HG03575 (cell line): ENCODE data around the gene TRIM14.
A peak's percentile ranks its signal among the peaks of the same experiment; 100 is the strongest.

Source experiments
- ATAC-seq: cut with Tn5 transposase; IDR thresholded peaks from one replicate; pipeline ENCODE4 v1.9.1; 2021; ENCODE audit not compliant: unreplicated experiment, insufficient number of reproducible peaks, low FRiP score; ENCODE audit errors: extremely low read depth

TRIM14 gene

DNA sequence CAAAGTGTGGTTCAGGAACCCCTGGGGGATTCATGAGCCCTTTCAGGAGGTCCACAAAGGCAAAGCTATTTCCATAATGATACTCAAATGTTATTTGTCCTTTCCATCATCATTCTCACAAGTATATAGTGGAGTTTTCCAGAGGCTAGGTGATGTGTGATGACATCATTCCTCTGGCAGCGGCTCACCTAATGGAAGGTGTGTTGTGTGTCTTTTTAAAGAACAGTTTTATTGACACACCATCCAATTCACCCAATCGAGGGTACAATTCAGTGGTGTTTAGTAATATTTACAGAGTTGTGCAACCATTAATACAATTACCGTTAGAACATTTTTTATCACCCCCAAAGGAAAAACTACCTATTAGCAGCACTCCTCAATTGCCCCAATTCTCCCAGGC is 52.8 kb downstream of the TRIM14 start:
- ATAC-seq, result no peak

DNA sequence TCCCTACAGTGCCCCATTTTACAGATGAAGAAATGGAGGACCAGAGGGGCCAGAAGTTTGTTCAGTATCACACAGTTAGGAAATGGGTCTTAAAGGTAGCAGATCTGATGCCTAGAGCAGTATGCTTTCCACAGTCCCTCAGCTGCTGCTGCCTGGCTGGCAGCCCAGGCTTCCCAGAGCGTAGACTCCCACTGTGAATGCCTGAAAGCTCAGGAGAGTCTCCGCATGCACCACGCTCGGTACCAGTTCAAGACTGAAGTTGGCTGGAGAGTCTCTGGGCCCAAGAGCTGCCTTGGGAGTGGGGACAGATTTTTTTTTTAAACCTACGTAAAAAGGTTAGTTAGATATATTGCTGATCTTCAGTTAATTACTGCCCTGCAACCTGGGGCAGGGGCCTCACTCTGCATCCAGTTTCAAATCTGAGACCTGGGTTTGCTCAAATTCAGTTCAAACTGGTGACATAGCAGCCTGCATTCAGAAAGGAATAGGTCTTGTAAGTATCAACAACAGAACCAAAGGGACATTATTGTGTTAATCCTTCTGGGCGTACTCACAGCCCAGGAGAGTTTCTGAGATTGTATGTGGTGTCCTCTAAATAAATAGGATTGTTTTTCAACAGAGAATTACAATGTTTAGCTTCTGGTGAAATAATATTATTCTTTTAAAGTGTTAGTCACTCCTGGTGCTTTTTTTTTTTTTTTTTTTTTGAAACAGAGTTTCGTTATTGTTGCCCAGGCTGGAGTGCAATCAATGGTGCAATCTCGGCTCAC is 54.2 kb downstream of the TRIM14 start:
- no peak for ATAC-seq

DNA sequence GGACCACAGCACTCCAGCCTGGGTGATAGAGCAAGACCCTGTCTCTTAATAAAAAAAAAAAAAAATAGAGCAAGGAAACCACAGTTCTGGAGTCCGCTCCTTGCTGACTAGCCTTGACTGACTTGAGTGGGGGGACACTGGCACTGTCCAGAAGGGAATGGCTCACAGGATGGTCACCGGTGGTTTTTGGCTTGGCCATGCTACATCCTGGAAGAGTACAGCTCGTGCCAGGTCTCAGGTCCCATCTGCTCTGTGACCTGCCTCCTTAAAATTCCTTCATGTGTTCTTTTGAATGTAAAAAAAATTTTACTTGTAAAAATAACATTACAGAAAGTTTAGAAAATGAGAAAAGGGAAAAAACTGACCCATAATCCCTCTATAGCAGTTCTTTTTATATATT is 56.9 kb downstream of the TRIM14 start:
- ATAC-seq, result no peak

DNA sequence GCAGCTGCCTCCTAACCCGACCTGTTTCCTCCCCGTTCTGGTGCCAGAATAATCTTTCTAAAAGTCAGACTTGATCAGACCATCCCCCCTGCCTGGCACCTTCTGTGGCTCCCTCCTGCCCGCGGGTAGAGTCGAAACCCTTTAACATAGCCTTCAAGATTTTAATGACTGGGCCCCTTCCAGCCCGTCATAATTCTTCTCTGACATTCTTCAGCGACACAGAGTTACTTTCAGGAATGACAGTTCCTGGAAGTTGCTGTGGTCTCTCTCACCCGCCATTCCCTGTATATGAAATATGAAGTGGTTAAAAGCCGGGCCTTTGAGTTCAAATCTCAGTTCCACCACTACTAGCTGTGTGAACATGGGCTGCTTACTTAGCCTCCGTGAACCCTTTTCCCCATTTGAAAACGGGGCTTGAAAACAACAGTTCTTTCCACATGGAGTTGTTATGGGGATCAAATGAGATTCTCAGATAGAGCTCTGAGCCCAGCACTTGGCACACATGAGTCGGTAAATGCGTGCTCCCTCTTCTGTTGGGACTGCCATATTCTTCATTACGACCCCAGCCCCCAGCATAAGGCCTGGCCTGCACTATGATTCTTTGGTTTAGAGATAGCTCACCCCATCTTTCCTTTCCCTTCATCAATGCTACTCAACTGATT is 61.8 kb downstream of the TRIM14 start:
- ATAC-seq, result no peak

DNA sequence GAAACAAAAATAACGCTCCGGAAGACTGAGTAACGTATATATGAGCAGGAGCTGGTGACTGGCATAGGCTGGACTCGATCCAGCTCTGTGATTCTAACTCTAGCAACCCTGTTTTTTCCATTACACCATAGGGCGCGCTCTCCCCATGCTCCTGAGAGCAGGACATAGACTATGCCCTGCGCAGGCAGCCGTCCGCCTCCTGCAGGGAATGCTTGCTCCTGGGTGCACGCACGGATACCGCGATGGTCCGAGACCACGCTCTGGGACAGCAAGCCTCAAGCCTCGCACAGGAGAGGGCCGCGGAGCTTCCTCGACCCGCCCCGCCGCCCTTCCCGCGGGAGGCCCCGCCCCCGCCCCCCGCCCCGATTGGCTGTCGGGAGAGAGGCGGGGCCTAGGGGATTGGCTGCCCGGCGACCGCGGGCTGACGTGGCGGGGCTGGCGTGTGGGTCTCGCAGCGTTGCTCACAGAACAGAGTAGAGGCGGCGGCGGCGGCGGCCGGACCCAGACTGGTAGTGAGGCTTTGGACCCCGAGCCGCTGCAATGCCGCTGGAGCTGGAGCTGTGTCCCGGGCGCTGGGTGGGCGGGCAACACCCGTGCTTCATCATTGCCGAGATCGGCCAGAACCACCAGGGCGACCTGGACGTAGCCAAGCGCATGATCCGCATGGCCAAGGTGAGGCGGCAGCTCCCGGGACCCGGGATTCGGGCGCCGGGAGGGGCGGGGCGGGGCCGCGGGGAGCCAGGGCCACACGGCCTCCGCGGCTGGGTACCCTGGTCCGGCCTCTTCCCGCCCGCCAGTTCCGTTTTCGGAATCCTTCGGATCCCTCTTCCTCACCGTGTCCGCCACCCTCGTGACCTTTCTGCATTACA is 62.5 kb downstream of the TRIM14 start, which contains the start of gene NANS:
NANS (plus strand) TSS at position 464 of the 869 bp plus-strand sequence; CDS start at position 541, 77 bp downstream.
- ATAC-seq, result peak; percentile 45

DNA sequence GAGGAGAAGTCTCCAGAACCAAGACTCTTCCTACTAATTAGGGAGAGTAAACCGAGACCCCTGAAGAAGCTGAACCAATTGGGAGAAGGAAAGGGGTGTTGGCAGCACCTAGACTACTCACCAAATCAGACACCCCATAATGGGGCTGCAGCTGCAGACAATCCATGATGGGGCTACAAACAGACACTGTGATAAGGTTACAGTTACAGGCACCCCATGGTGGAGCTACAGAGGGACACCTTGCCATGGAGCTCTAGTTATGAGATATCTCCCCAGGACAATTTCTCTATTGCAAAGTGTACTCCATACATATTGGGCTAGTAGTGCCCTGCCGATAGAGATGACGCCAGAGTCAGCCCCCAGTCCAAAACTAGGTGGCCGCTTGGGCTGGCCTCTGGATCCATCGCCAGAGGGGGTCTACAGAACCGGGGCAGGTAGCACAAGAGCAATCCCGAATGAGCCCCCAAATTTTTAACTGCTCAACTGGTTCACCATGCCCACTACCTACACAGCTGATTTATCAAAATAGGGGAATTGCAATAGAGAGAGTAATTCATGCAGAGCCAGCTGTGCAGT is 64.6 kb downstream of the TRIM14 start:
- no peak for ATAC-seq

DNA sequence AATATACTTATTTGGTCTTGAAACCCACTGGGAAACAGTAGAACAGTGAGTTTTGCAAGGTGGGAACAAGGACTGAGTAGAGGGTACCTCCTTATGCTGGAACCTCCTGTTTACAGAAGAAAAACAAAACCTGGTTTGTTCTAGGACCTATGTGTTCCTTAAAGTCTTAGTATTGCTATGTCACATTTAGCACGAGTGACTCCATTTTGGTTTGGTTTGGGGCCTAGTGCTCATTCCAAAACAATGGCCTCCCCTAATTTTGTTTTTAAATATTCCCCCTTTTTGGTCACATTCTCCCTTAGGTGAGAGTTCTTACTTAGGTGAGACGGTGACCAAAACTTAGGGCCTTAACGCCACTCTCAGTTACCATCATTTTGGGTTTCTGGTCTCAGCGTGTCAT is 68.7 kb downstream of the TRIM14 start:
- no peak for ATAC-seq

DNA sequence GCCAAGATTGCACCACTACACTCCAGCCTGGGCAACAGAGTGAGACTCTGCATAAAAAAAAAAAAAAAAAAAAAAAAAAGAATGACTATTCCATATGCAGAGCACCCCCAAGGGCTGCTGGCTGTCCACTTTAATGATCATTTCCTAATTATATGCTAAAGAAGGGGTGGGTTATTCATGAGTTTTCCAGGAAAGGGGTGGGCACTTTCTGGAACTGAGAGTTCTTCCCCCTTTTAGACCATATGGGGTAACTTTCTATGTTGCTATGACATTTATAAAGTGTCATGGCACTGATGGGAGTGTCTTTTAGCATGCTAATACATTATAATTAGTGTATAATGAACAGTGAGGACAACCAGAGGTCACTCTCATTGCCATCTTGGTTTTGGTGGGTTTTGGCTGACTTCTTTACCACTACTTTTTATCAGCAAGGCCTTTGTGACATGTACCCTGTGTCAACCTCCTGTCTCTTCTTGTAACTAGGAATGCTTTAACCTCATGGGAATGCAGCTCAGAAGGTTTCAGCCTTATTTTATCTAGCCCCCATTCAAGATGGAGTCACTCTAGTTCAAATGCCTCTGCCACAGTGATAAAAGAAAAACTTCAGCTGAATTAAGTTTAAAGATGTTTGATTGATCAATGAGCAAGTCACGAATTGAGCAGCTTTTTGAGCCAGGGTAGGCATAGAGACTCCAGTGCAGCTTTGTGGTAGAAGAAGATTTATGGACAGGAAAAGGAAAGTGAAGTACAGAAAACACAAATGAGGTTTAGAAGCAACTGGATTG is 69.5 kb downstream of the TRIM14 start:
- no peak for ATAC-seq

DNA sequence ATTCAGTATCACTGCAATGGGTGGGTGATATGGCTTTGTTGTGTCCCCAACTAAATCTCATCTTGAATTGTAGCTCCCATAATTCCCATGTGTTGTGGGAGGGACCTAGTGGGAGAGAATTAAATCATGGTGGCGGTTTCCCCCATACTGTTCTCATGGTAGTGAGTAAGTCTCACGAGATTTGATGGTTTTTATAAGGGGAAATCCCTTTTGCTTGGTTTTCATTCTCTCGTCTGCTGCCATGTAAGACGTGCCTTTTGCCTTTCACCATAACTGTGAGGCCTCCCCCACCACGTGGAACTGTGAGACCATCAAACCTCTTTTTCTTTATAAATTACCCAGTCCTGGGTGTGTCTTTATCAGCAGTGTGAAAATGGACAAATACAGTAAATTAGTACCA is 72.0 kb downstream of the TRIM14 start:
- ATAC-seq, result no peak

DNA sequence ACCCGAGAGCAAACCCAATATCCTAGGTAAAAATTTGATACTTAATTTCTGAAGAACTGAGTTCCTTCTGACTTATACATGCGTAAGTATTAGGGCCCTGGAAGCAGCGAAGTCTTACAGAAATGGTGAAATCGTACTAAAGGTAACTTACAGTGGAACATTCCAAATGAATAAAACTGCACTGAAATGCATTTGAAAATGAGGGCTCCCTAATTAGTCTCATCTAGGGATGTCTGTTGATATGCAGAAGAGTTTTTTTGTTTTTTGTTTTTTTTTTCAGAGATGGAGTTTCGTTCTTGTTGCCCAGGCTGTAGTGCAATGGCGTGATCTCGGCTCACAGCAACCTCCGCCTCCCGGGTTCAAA is 72.9 kb downstream of the TRIM14 start:
- ATAC-seq, result no peak

DNA sequence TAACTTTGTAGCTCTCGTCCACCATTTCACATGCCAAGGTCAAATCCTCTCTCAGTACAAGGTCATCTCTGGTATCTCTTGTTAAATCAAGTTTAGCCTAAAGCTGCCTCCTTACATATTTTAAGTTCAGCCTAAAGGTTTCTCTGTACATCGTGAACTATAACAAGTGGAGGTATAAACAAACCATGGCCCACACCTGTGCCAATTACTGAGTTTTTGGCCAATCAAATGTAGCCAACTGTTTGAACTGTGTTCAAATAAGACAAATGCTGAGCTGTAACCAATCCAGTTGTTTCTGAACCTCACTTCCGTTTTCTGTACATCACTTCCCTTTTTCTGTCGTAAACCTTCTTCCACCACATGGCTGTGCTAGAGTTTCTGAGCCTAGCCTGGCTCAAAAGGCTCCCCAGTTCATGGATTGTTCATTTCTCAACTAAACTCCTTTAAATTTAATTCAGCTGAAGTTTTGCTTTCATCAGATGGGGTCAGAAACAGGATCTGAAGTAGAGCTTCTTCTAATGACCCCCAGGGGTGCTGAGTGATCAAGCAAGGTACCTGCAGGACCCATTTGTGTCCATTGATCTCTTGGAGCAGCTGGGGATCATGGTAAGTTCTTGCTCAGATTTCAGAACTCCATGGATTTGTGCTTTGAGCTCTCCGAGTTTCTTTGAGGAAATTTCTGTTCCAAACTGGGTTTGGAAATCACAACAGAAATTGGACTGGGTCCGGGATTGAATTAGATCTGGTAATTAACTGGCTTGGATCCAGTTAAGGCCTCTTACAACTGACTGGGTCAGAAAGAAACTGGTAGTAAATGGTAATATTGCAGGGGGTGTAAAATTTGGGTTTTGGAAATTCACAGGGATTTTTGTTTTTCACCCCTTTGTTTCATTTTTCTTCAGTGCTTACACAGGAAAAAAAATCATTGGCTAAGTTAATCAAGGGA is 73.5 kb downstream of the TRIM14 start:
- ATAC-seq, result no peak

DNA sequence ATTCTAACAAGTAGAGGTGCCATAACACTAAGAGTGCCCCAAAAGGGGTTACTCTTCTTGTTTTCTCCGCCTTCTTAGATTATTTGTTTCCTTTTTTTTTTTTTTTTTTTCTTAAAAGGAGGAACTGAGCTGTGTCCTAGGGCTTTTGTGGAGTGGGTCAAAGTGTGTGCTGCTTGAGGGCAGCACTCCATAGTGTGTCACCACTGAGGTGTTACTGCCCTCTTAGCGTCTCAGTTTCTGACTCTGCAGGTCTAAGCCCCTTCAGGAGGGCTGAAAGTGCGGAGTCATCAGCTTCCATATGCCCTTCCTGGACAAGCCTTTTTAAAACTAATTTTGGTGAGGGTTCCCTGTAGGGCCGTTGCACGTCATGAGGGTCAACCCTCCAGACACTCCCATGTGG is 75.1 kb downstream of the TRIM14 start:
- ATAC-seq, result no peak

DNA sequence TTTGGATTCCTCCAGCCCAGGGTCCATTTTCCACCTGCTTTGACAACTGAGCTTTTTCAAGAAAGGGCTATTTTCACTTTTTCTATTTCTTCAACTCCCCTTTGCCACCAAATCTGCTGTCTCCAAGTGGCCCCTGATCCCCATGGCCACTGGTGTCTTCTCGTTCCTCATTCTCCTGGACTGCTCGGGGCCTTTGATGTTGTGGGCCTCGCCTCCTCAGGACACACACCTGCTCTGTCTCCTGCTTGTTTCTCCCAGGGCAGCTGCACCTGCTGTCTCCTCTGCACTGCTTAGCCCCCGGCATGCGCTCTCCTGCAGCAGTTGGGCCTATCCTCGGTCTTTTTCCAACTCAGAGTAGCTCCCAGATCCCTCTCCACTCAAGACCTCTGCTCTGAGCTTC is 78.8 kb downstream of the TRIM14 start:
- no peak for ATAC-seq

DNA sequence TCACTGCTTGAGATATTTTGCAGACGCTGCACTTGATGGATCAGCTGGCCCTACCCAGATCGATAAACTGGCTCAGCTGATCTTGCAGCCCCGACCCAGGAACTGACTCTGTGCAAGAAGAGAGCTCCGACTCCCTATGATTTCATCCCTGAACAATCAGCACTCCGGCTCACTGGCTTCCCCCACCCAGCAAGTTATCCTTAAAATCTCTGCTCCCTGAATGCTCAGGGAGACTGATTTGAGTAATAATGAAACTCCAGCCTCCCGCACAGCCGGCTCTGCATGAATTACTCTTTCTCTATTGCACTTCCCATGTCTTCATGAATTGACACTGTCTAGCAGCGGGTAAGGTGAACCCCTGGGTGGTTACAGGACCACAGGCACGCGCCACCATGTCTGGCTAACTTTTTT is 79.4 kb downstream of the TRIM14 start:
- ATAC-seq, result no peak

DNA sequence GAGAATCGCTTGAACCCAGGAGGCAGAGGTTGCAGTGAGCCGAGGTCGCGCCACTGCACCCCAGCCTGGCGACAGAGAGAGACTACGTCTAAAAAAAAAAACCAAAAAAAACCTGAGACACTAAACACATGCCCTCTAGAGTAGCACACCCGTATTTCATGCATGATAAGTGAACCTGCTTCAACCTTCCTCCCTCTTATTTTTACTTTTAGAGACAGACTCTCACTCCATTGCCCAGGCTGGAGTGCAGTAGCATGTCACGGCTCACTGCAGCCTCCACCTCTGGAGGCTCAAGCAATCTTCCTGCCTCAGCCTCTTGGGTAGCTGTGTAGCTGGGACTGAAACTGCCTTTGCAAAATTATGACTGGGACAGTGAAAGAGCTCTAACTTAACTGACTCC is 80.1 kb downstream of the TRIM14 start:
- ATAC-seq, result no peak

DNA sequence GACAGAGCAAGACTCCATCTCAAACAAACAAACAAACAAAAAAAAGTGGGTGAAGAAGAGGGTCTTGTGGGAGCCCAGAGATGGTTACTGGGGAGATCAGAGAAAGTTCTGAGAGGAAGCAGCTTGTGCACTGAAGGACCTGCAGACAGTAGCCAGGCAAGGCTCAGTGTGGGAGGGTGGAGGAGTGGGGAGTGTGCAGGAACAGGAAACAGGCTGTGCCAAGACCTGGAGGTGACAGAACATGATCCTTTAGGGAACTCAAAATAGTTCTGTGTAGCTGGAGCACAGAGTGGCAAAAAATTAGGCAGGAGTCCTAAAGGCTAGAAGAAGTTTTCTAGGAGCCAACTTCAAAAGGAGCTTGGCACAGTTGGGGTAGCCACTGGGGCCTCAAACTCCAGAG is 81.7 kb downstream of the TRIM14 start:
- ATAC-seq, result no peak

DNA sequence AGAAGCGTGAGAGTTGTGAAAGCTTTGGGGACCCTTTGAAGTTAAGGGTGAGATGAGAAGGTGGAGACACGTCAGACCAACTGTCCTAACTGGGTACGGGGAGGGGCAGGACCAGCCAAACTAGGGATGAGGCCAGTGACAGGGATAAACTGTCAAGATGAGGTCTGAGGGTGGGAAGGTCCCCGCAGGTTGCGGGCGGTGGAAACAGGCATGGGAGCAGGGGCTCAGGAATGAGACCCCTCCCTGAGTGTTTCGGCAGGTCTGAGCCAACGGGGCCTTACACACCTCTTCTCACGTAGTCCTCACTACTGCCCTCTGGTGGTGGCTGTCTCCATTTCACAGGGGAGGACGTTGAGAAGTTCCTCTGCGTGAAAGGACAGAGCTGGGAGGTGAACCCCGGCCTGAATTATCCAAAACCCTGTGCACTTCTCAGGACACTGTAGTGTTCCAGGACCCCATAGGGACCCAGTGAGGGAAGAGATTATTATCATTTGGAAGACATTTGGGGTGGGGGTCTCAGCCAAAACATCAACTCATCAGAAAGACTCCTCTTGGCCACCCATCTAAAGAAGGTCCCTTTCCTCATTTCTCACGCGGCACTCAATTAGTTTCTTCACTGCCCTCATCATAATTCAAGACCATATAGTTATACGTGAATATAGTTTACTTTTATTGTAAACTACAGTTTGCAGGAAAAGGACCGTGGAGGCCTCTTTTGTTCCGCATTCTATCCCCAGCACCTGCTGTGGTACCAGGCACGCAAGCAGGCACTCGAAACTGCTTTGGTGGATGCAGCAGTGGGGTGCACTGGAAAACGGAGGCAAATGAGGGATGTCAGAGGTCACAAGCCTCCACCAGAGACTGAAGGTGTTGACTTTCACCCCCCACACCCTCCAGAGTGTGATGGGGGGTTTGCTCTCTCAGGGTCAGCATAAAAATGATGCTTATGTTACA is 84.2 kb downstream of the TRIM14 start:
- ATAC-seq, result no peak
